ENCODE measurements around the gene DMD. TPM values are rescaled to one million over a fixed set of nuclear protein-coding genes. Genes with fewer than 3 reads are reported as not detected.

Gene DMD
- total RNA-seq, 1 donor from 2014 or later, result 30.6 TPM

DNA sequence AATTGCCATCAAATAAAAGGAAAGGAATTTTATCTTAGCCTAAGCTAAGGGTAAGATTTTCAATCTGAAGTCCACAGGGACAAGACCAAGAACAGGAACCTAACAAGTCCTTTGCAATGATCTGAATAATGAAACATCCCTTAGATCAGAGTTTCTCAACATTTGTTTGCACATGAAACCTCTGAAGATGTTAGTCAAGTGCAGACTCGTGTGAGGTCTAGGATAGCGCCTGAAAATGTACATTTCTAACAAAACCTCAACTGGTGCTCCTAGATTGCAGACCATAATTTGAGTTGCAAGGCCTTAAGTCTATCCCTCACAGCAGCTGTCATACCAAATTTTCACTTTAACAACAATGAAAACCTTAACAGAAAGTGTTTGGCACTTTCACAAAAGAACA lies 337.6 kb downstream of the DMD start:
- no peaks in the 10 kb centered on the region for H3K36me3 Mint-ChIP-seq
- H3K27ac Mint-ChIP-seq, result no peak overlapping the region
- Histone ChIP-seq H3K27ac (no peak overlapping the region), H3K4me3 (no peak overlapping the region), H3K9ac (no peak overlapping the region), H3K27me3 (no peaks in the 10 kb centered on the region), H3K4me2 (no peak overlapping the region), H3K36me3 (no peaks in the 10 kb centered on the region), H4K20me1 (ENCODE audit: low read depth) (no peaks in the 10 kb centered on the region), H3K4me1 (no peaks in the 10 kb centered on the region), H2AFZ (replicated peaks) (no peak overlapping the region), H3K9me3 (ENCODE audit: low read depth) (no peaks in the 10 kb centered on the region), H3F3A (ENCODE audit: low read depth) (no peaks in the 10 kb centered on the region), H3K79me2 (ENCODE audit: low read depth) (no peaks in the 10 kb centered on the region)
- no peaks in the 10 kb centered on the region for H3K4me1 Mint-ChIP-seq
- H3K27me3 Mint-ChIP-seq (ENCODE audit: insufficient read depth, low read depth), result no peaks in the 10 kb centered on the region
- no peak for TF ChIP-seq EZH2 (IDR thresholded peaks at IDR 0.05)
- TF ChIP-seq, protein P1, sequence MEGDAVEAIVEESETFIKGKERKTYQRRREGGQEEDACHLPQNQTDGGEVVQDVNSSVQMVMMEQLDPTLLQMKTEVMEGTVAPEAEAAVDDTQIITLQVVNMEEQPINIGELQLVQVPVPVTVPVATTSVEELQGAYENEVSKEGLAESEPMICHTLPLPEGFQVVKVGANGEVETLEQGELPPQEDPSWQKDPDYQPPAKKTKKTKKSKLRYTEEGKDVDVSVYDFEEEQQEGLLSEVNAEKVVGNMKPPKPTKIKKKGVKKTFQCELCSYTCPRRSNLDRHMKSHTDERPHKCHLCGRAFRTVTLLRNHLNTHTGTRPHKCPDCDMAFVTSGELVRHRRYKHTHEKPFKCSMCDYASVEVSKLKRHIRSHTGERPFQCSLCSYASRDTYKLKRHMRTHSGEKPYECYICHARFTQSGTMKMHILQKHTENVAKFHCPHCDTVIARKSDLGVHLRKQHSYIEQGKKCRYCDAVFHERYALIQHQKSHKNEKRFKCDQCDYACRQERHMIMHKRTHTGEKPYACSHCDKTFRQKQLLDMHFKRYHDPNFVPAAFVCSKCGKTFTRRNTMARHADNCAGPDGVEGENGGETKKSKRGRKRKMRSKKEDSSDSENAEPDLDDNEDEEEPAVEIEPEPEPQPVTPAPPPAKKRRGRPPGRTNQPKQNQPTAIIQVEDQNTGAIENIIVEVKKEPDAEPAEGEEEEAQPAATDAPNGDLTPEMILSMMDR (IDR thresholded peaks at IDR 0.05), result no peak
- no peak for TF ChIP-seq EZH2phosphoT487 (IDR thresholded peaks at IDR 0.05)
- DNase-seq (ENCODE audit: low spot score), result no peak
- H3K4me3 Mint-ChIP-seq, result no peak overlapping the region
- no peaks in the 10 kb centered on the region for H3K9me3 Mint-ChIP-seq

DNA sequence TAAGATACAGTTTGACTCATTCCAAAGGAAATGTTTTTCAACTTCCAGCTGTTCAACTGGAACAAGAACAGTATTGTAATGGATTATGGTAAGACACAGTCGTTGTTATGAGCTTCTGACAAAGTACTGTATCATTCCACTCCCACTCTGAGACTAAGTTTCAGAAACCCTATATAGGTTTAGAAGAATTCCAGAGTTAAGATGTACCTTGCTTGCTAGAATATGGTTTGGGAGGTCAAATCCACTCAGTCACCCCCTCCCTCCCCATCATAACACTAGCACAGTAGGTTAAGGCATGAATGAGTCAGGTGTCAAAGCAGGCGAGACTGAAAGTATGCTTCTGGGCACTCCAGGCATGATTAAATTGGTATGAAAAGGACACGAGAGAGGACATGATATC lies 339.7 kb downstream of the DMD start:
- no peaks in the 10 kb centered on the region for H3F3A ChIP-seq (ENCODE audit: low read depth)
- H3K4me2 ChIP-seq, result no peak overlapping the region
- Mint-ChIP-seq H3K9me3 (no peaks in the 10 kb centered on the region), H3K4me3 (no peak overlapping the region), H3K4me1 (no peaks in the 10 kb centered on the region), H3K27ac (no peak overlapping the region), H3K27me3 (ENCODE audit: insufficient read depth, low read depth) (no peaks in the 10 kb centered on the region), H3K36me3 (no peaks in the 10 kb centered on the region)
- H3K36me3 ChIP-seq, result no peaks in the 10 kb centered on the region
- no peak for TF ChIP-seq EZH2phosphoT487 (IDR thresholded peaks at IDR 0.05)
- TF ChIP-seq, protein P1 (IDR thresholded peaks at IDR 0.05), result no peak
- TF ChIP-seq EZH2 (IDR thresholded peaks at IDR 0.05), result no peak
- DNase-seq (ENCODE audit: low spot score), result no peak
- no peaks in the 10 kb centered on the region for H3K27me3 ChIP-seq
- no peaks in the 10 kb centered on the region for H3K79me2 ChIP-seq (ENCODE audit: low read depth)
- no peak overlapping the region for H3K27ac ChIP-seq
- H3K9ac ChIP-seq, result no peak overlapping the region
- no peak overlapping the region for H3K4me3 ChIP-seq
- no peaks in the 10 kb centered on the region for H3K9me3 ChIP-seq (ENCODE audit: low read depth)
- no peaks in the 10 kb centered on the region for H3K4me1 ChIP-seq
- H2AFZ ChIP-seq (replicated peaks), result no peak overlapping the region
- H4K20me1 ChIP-seq (ENCODE audit: low read depth), result no peaks in the 10 kb centered on the region

DNA sequence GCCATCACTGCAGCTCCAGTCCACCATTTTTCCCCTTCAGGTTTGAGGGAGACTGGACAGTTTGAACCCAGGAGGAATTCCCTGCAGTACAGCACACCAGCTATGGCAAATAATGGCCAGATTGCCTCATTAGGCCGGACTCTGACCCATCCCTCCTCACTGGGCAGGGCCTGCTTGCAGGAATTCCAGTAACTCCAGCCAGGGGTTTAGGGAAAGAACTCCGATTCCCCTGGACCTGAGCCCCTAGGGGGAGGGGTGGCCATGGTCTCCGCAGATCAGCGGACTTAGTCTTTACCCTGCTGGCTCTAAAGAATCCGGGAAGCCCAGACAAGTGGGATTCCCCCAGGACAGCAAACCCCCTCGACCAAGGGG lies 342.8 kb downstream of the DMD start:
- Mint-ChIP-seq H3K9me3 (peaks cover under 1% of the 10 kb centered on the region), H3K36me3 (no peaks in the 10 kb centered on the region), H3K27me3 (ENCODE audit: insufficient read depth, low read depth) (no peaks in the 10 kb centered on the region), H3K4me3 (no peak overlapping the region), H3K27ac (no peak overlapping the region), H3K4me1 (no peaks in the 10 kb centered on the region)
- peak overlapping the region; percentile 23 for H2AFZ ChIP-seq (replicated peaks)
- no peak overlapping the region for H3K27ac ChIP-seq
- no peaks in the 10 kb centered on the region for H4K20me1 ChIP-seq (ENCODE audit: low read depth)
- H3K79me2 ChIP-seq (ENCODE audit: low read depth), result no peaks in the 10 kb centered on the region
- DNase-seq (ENCODE audit: low spot score), result peak; percentile 6
- no peaks in the 10 kb centered on the region for H3K9me3 ChIP-seq (ENCODE audit: low read depth)
- H3F3A ChIP-seq (ENCODE audit: low read depth), result no peaks in the 10 kb centered on the region
- no peak overlapping the region for H3K9ac ChIP-seq
- no peak overlapping the region for H3K4me3 ChIP-seq
- TF ChIP-seq EZH2phosphoT487 (IDR thresholded peaks at IDR 0.05), result no peak
- TF ChIP-seq EZH2 (IDR thresholded peaks at IDR 0.05), result no peak
- TF ChIP-seq, protein P1 (IDR thresholded peaks at IDR 0.05), result no peak
- no peaks in the 10 kb centered on the region for H3K4me1 ChIP-seq
- no peaks in the 10 kb centered on the region for H3K27me3 ChIP-seq
- H3K4me2 ChIP-seq, result no peak overlapping the region
- H3K36me3 ChIP-seq, result no peaks in the 10 kb centered on the region

Data from neural progenitor cell (in vitro differentiated cells).